ENCODE measurements around the gene RNF212.
"Not testable (repeated sequence)": the region's sequence is repeated elsewhere in the genome, so short reads cannot be mapped to it uniquely, and the experiment has no call there.

The RNF212 gene

DNA sequence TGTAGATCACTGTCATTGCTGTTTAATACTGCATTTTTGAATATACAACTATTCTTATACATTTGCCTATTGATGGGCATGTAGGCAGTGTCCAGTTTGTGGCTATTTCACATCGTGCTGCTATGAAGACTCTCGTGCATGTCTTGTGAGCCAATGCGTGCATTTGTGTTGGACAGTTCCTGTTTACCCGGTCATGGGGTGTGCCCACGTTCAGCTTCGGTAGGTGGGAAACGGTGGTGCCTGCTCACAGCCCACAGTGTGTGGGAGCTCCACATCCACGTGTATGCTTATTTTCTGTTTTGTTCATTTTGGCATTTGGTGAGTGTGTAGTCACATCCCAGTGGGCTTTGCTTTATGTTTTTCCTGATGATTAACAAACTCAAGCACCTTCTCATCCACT lies 19.7 kb upstream of the RNF212 start:
- no peak overlapping the region for H3K4me3 ChIP-seq (ENCODE audit: low read depth, low read length)
- no peaks in the 10 kb centered on the region for H3K36me3 ChIP-seq (ENCODE audit: control insufficient read depth, insufficient read depth, low read length)
- H3K4me2 ChIP-seq (ENCODE audit: low read length) = no peak overlapping the region
- no peaks in the 10 kb centered on the region for H3K9me3 ChIP-seq (ENCODE audit: control insufficient read depth, low read length)
- H3K9ac ChIP-seq = no peak overlapping the region
- no peak overlapping the region for H3K27ac ChIP-seq
- no peak overlapping the region for H2AFZ ChIP-seq
- no peaks in the 10 kb centered on the region for H3K4me1 ChIP-seq
- TF ChIP-seq, protein P1, sequence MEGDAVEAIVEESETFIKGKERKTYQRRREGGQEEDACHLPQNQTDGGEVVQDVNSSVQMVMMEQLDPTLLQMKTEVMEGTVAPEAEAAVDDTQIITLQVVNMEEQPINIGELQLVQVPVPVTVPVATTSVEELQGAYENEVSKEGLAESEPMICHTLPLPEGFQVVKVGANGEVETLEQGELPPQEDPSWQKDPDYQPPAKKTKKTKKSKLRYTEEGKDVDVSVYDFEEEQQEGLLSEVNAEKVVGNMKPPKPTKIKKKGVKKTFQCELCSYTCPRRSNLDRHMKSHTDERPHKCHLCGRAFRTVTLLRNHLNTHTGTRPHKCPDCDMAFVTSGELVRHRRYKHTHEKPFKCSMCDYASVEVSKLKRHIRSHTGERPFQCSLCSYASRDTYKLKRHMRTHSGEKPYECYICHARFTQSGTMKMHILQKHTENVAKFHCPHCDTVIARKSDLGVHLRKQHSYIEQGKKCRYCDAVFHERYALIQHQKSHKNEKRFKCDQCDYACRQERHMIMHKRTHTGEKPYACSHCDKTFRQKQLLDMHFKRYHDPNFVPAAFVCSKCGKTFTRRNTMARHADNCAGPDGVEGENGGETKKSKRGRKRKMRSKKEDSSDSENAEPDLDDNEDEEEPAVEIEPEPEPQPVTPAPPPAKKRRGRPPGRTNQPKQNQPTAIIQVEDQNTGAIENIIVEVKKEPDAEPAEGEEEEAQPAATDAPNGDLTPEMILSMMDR (IDR thresholded peaks at IDR 0.05) = no peak
- H3K27me3 ChIP-seq (ENCODE audit: control insufficient read depth, insufficient read depth, low read length) = no peaks in the 10 kb centered on the region
- H3K79me2 ChIP-seq = no peaks in the 10 kb centered on the region

DNA sequence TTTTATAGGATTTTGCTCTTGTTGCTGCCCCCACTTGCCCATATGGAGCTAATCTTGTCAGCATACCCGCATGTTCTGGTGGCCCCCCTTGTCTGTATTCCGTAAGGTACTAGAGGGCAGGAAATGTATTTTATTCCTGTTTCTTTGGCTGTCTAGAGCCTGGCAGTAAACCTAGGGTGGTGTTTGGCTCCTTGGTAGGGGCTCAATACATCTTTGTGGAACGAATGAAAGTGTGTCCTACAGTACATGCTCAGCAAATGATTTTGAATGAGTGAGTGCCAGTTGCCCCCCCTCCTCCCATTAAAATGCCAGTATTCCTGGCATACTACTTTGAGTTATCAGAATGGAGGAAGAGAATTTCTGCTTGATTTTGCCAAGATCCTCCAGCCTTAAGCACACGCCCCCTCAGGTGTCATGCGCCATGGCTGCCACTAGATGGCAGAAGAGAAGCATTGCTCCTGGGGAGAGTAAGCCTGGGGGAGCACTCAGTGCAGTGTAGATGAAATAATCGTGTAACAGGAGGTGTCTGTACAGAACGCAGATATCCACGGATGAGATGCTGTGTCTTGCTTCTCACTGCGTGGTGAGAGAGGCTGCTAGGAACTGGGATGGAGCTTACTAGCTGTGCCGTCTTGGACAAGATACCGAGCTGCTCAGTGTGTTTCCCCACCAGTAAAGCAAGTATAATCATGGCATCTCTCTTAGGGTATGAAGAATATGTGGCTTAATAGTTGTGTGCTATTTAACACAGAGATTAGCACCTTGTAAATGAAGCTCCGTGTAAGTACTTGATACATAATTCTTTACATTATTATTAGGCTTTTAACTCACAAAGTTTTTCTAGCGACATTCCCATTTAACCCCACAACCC lies 17.2 kb upstream of the RNF212 start:
- Histone ChIP-seq H3K27ac (no peak overlapping the region), H3K9me3 (ENCODE audit: control insufficient read depth, low read length) (no peaks in the 10 kb centered on the region), H3K27me3 (ENCODE audit: control insufficient read depth, insufficient read depth, low read length) (no peaks in the 10 kb centered on the region), H3K9ac (no peak overlapping the region), H2AFZ (no peak overlapping the region), H3K4me2 (ENCODE audit: low read length) (no peak overlapping the region), H3K79me2 (no peaks in the 10 kb centered on the region), H3K4me3 (ENCODE audit: low read depth, low read length) (no peak overlapping the region), H3K36me3 (ENCODE audit: control insufficient read depth, insufficient read depth, low read length) (no peaks in the 10 kb centered on the region), H3K4me1 (no peaks in the 10 kb centered on the region)
- TF ChIP-seq, protein P1 (IDR thresholded peaks at IDR 0.05) = peak; percentile 96

DNA sequence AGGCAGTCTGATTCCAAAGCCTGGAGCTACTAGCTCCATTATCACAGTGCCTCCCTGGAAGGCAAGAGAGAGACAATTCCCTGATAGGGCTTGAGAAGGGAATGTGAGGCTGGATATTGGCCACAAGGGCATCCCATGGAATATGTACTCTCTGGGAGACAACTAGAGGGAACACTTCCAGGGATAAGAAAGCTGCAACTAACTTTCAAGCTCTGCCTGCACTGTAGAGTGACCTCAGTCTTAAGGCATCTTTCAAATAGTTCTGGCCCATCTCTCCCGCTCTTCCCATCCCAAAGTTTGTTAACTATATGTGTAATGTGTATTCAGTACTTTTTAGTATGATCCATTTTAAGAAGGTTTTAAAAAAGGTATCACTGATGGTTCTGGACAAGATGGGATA lies 13.1 kb upstream of the RNF212 start:
- no peak overlapping the region for H3K4me2 ChIP-seq (ENCODE audit: low read length)
- H3K9me3 ChIP-seq (ENCODE audit: control insufficient read depth, low read length) = no peaks in the 10 kb centered on the region
- H3K27me3 ChIP-seq (ENCODE audit: control insufficient read depth, insufficient read depth, low read length) = no peaks in the 10 kb centered on the region
- H3K4me3 ChIP-seq (ENCODE audit: low read depth, low read length) = no peak overlapping the region
- H2AFZ ChIP-seq = no peak overlapping the region
- H3K79me2 ChIP-seq = no peaks in the 10 kb centered on the region
- H3K36me3 ChIP-seq (ENCODE audit: control insufficient read depth, insufficient read depth, low read length) = no peaks in the 10 kb centered on the region
- TF ChIP-seq, protein P1 (IDR thresholded peaks at IDR 0.05) = no peak
- no peaks in the 10 kb centered on the region for H3K4me1 ChIP-seq
- no peak overlapping the region for H3K9ac ChIP-seq
- no peak overlapping the region for H3K27ac ChIP-seq

DNA sequence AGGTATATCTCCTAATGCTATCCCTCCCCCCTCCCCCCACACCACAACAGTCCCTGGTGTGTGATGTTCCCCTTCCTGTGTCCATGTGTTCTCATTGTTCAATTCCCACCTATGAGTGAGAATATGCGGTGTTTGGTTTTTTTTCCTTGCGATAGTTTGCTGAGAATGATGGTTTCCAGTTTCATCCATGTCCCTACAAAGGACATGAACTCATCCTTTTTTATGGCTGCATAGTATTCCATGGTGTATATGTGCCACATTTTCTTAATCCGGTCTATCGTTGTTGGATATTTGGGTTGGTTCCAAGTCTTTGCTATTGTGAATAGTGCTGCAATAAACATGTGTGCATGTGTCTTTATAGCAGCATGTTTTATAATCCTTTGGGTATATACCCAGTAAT lies 12.1 kb upstream of the RNF212 start:
- H3K27me3 ChIP-seq (ENCODE audit: control insufficient read depth, insufficient read depth, low read length); H3K4me3 ChIP-seq (ENCODE audit: low read depth, low read length); H3K9ac ChIP-seq; H3K79me2 ChIP-seq; H3K4me1 ChIP-seq; H3K27ac ChIP-seq; H2AFZ ChIP-seq; H3K36me3 ChIP-seq (ENCODE audit: control insufficient read depth, insufficient read depth, low read length); H3K9me3 ChIP-seq (ENCODE audit: control insufficient read depth, low read length); H3K4me2 ChIP-seq (ENCODE audit: low read length): not testable (repeated sequence)

DNA sequence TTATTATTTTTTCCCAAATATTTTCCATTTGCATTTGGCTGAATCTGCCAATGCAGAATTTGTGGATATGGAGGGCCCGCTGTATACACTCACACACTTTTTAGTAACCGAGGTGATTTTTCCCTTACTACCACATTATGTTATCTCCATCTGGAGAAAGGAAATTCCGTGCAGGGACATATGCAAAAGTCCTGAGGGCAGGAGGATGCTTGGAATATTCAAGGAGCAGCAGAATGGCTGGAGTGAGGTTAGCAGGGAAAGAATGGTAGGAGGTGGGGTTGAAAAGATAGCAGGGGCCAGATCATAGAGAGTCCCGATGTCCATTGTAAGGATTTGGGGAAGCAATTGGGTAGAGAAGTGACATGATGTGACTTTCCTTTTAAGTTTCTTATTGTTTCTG lies 11.5 kb upstream of the RNF212 start:
- TF ChIP-seq, protein P1 (IDR thresholded peaks at IDR 0.05) = no peak
- Histone ChIP-seq H3K4me1 (no peaks in the 10 kb centered on the region), H3K27me3 (ENCODE audit: control insufficient read depth, insufficient read depth, low read length) (no peaks in the 10 kb centered on the region), H3K36me3 (ENCODE audit: control insufficient read depth, insufficient read depth, low read length) (no peaks in the 10 kb centered on the region), H3K9ac (no peak overlapping the region), H2AFZ (no peak overlapping the region), H3K27ac (no peak overlapping the region), H3K4me3 (ENCODE audit: low read depth, low read length) (no peak overlapping the region), H3K79me2 (no peaks in the 10 kb centered on the region), H3K9me3 (ENCODE audit: control insufficient read depth, low read length) (no peaks in the 10 kb centered on the region), H3K4me2 (ENCODE audit: low read length) (no peak overlapping the region)
